Measurements from ENCODE around the gene ZNF837. TPM values are rescaled to one million over a fixed set of nuclear protein-coding genes. Genes with fewer than 3 reads are reported as not detected.

Gene ZNF837
- total RNA-seq, 1 experiment from 2014 or later: 1.7 TPM

DNA sequence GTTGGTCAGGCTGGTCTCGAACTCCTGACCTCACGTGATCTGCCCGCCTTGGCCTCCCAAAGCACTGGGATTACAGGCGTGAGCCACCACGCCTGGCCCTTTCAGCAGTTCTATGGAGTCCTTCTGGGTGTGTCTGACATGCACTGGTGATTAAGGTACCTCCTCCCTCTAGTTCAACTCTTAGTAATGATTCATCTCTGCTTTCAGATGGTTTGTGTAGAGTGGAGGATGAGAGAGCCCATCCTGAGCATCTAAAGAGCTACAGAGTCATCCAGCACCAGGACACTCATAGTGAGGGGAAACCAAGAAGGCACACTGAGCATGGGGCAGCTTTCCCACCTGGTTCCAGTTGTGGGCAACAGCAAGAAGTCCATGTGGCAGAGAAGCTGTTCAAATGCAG is 35.8 kb upstream of the ZNF837 start:
- Mint-ChIP-seq H3K4me1 (ENCODE audit: insufficient read depth, unreplicated experiment) (no peaks in the 10 kb centered on the region), H3K36me3 (ENCODE audit: insufficient read depth, unreplicated experiment) (peaks cover 67% of the 10 kb centered on the region), H3K9me3 (ENCODE audit: unreplicated experiment) (no peaks in the 10 kb centered on the region), H3K27ac (ENCODE audit: low read depth, unreplicated experiment) (no peak overlapping the region), H3K27me3 (ENCODE audit: insufficient read depth, unreplicated experiment) (no peaks in the 10 kb centered on the region), H3K4me3 (ENCODE audit: unreplicated experiment) (no peak overlapping the region)
- ChIA-PET POLR2A (interaction anchor here (0.6 kb wide), 1 partner anchor 10 kb away, joined by 4 read pairs; no protein-coding TSS in a partner anchor), CTCF (interaction anchor here (0.6 to 2.1 kb wide), 2 partner anchors 10 to 1322 kb away, joined by 3 to 6 read pairs; no protein-coding TSS in a partner anchor)
- BruUV-seq (replicated peaks): no TSS peak
- DNase-seq (ENCODE audit: unreplicated experiment): no peak
- intact Hi-C loops (cut with micrococcal nuclease): no loop called here
- TF ChIP-seq, protein P1, sequence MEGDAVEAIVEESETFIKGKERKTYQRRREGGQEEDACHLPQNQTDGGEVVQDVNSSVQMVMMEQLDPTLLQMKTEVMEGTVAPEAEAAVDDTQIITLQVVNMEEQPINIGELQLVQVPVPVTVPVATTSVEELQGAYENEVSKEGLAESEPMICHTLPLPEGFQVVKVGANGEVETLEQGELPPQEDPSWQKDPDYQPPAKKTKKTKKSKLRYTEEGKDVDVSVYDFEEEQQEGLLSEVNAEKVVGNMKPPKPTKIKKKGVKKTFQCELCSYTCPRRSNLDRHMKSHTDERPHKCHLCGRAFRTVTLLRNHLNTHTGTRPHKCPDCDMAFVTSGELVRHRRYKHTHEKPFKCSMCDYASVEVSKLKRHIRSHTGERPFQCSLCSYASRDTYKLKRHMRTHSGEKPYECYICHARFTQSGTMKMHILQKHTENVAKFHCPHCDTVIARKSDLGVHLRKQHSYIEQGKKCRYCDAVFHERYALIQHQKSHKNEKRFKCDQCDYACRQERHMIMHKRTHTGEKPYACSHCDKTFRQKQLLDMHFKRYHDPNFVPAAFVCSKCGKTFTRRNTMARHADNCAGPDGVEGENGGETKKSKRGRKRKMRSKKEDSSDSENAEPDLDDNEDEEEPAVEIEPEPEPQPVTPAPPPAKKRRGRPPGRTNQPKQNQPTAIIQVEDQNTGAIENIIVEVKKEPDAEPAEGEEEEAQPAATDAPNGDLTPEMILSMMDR (IDR thresholded peaks at IDR 0.05; ENCODE audit: unreplicated experiment): no peak

DNA sequence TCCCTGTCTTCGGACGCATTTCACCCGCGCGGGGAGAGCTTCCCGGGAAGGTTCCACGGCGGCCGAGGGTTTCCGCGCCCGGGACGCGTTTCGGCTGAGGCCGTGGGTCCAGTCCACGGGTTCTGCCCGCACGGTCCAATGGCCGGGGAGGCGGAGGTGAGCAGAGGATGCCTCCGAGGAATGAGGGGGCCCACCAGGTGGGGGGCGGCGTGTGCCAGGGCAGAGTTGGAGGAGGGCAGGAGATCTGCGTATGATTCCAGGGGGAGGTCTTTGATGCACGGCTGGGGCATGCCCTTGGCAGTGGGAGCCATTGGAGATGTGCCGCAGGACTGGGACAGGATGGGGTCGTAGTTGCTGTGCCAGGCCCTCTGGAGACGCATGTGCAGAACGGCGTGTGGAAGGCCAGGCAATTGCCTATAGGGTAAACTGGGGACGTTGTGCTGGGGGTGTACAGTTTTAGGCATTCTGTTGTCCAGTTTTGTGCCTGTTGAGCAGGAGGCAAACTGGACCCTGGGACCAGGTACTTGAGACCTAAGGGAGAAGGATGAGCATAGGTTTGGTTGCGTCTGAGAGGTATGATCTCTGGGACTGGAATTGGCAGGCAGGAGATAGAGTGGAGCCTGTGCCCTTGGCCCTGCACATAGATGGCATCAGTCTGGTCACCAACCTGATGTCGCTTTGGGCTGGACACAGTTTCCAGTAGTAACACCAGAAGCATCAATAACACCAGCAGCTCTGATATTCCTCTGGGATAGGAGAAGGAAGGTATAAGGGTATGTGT is 28.4 kb upstream of the ZNF837 start:
- intact Hi-C loops (cut with micrococcal nuclease): loop anchor here (5.0 kb wide), 1 partner anchor 43 kb away; the partner anchor contains the start of gene ZNF324B
- H3K4me1 Mint-ChIP-seq (ENCODE audit: insufficient read depth, unreplicated experiment): peaks cover 26% of the 10 kb centered on the region

DNA sequence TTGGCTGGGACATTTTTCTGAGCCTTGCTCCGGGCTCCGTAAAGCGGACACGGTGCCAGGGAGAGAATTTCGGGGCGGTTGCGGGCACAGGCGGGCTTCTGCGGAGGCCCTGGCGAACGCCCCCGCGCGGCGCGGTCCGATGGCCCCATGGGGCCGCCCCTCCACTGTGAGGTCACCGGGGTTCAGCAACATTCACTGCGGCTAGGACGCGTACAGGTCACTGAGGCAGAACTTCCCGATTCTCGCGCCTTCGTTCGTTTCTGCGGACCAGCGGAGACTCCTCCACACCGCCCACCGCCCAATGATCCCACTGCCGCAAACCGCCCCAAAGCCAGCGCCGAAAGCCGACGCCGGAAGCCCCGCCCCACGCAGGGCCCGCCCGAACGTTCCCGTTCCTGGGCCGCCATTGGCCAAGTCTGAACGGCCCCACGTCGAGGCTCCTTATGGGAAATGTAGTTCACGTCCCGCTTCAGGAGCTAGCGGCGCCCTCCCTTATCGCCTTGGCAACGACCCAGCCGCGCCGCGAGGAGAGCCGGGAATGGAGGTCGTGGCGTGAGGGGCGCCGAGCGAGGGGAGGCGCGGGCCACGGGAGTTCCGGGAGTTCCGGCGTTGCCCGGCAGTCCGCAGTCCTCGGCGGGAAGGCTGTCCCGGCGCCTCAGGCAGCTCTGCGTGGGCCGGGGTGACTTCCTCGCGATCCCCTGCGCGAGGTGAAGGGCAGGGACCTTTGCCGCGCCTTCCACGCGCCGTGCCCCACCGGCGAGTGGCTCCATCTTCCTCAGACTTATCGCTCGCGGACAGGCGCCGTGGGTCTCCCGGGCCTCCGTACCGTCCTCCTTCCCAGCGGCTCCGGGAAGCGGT is 27.6 kb upstream of the ZNF837 start, which contains the start of gene ZNF584:
ZNF584 (plus strand) TSS at position 498 of the 858 bp plus-strand sequence. CDS start 499 bp downstream, outside the sequence.
- POLR2A ChIA-PET: interaction anchor here (0.6 to 2.7 kb wide), 30 partner anchors 10 to 590 kb away, joined by 3 to 24 read pairs (median 3); partner anchors contain the start of genes MZF1, TRIM28, ZBTB45 and ZNF324B
- intact Hi-C loops (cut with micrococcal nuclease): loop anchor here (1.0 to 5.0 kb wide), 2 partner anchors 44 to 58 kb away; partner anchors contain the start of gene ZNF324B

More for the DNA sequence above, 28.4 kb upstream of the ZNF837 start:
- BruUV-seq (replicated peaks): no TSS peak
- POLR2A ChIA-PET: interaction anchor here (0.7 to 2.7 kb wide), 29 partner anchors 9 to 167 kb away, joined by 3 to 24 read pairs (median 4); partner anchors contain the start of genes TRIM28, ZBTB45, ZNF324B and ZNF446
- DNase-seq (ENCODE audit: unreplicated experiment): peak; percentile 41
- CTCF ChIA-PET: interaction anchor here (0.7 kb wide), 1 partner anchor 944 kb away, joined by 4 read pairs; no protein-coding TSS in a partner anchor
- H3K36me3 Mint-ChIP-seq (ENCODE audit: insufficient read depth, unreplicated experiment): peaks cover 33% of the 10 kb centered on the region
- H3K9me3 Mint-ChIP-seq (ENCODE audit: unreplicated experiment): no peaks in the 10 kb centered on the region
- peak overlapping the region; percentile 95 for H3K27ac Mint-ChIP-seq (ENCODE audit: low read depth, unreplicated experiment)
- TF ChIP-seq, protein P1 (IDR thresholded peaks at IDR 0.05; ENCODE audit: unreplicated experiment): no peak
- H3K27me3 Mint-ChIP-seq (ENCODE audit: insufficient read depth, unreplicated experiment): no peaks in the 10 kb centered on the region
- peak overlapping the region; percentile 81 for H3K4me3 Mint-ChIP-seq (ENCODE audit: unreplicated experiment)

More for the DNA sequence above, 27.6 kb upstream of the ZNF837 start, which contains the start of gene ZNF584:
- H3K36me3 Mint-ChIP-seq (ENCODE audit: insufficient read depth, unreplicated experiment): peaks cover 26% of the 10 kb centered on the region
- CTCF ChIA-PET: interaction anchor here (0.7 to 2.1 kb wide), 2 partner anchors 9 to 943 kb away, joined by 4 to 6 read pairs; no protein-coding TSS in a partner anchor
- no peaks in the 10 kb centered on the region for H3K27me3 Mint-ChIP-seq (ENCODE audit: insufficient read depth, unreplicated experiment)
- peak; percentile 96 for DNase-seq (ENCODE audit: unreplicated experiment)
- peak within 1 kb of the TSS; percentile 95 for H3K27ac Mint-ChIP-seq (ENCODE audit: low read depth, unreplicated experiment)
- BruUV-seq (replicated peaks): no TSS peak
- H3K4me1 Mint-ChIP-seq (ENCODE audit: insufficient read depth, unreplicated experiment): peaks cover 26% of the 10 kb centered on the region
- TF ChIP-seq, protein P1 (IDR thresholded peaks at IDR 0.05; ENCODE audit: unreplicated experiment): no peak
- no peaks in the 10 kb centered on the region for H3K9me3 Mint-ChIP-seq (ENCODE audit: unreplicated experiment)
- peak within 1 kb of the TSS; percentile 81 for H3K4me3 Mint-ChIP-seq (ENCODE audit: unreplicated experiment)

Measured in MCF 10A (cell line).